ENCODE measurements around the gene AGR2. TPM values are rescaled to one million over a fixed set of nuclear protein-coding genes. Genes with fewer than 3 reads are reported as not detected.

AGR2 gene
- total RNA-seq, 4 donors from 2014 or later = 0.80 to 12.6 (median 6.9) TPM

- 64 to 68% methylated on average over 6 of the region's 6 CpGs for WGBS, 2 donors
- intact Hi-C loops (cut with DNase I; ENCODE audit: low total_unique reads) = no loop called here
- DNase-seq (ENCODE audit: low spot score in 2 of 2) = no peak
- TF ChIP-seq POLR2A (IDR thresholded peaks at IDR 0.05) (no peak), CTCF (IDR thresholded peaks at IDR 0.05) (no peak)
- H3K4me3 ChIP-seq (ENCODE audit: low read depth, poor library complexity, severe bottlenecking) = no peak overlapping the region
Measured at GRCh38 chr7:16847381-16847860, 42.6 kb upstream of the AGR2 start.

- no peak for DNase-seq (ENCODE audit: low spot score in 2 of 2)
- intact Hi-C loops (cut with DNase I; ENCODE audit: low total_unique reads) = no loop called here
- no peak for TF ChIP-seq POLR2A (IDR thresholded peaks at IDR 0.05)
- no peak for TF ChIP-seq CTCF (IDR thresholded peaks at IDR 0.05)
- 43 to 65% methylated on average over 2 of the region's 2 CpGs for WGBS, 2 donors
- no peak overlapping the region for H3K4me3 ChIP-seq (ENCODE audit: low read depth, poor library complexity, severe bottlenecking)
Measured at GRCh38 chr7:16846601-16847165, 41.9 kb upstream of the AGR2 start.

GRCh38 chr7:16845746-16846145, 40.9 kb upstream of the AGR2 start:
- no peak for DNase-seq (ENCODE audit: low spot score in 2 of 2)
- TF ChIP-seq POLR2A (IDR thresholded peaks at IDR 0.05) (no peak), CTCF (IDR thresholded peaks at IDR 0.05) (no peak)
- intact Hi-C loops (cut with DNase I; ENCODE audit: low total_unique reads) = no loop called here
- H3K4me3 ChIP-seq (ENCODE audit: low read depth, poor library complexity, severe bottlenecking) = no peak overlapping the region

GRCh38 chr7:16841681-16842080, 36.9 kb upstream of the AGR2 start:
- no peak for TF ChIP-seq POLR2A (IDR thresholded peaks at IDR 0.05)
- no peak for TF ChIP-seq CTCF (IDR thresholded peaks at IDR 0.05)
- no peak for DNase-seq (ENCODE audit: low spot score in 2 of 2)
- intact Hi-C loops (cut with DNase I; ENCODE audit: low total_unique reads) = no loop called here
- 80 to 89% methylated on average over 4 of the region's 4 CpGs for WGBS, 2 donors
- H3K4me3 ChIP-seq (ENCODE audit: low read depth, poor library complexity, severe bottlenecking) = no peak overlapping the region

GRCh38 chr7:16840094-16840493, 35.3 kb upstream of the AGR2 start:
- intact Hi-C loops (cut with DNase I; ENCODE audit: low total_unique reads) = no loop called here
- DNase-seq (ENCODE audit: low spot score in 2 of 2) = no peak
- H3K4me3 ChIP-seq (ENCODE audit: low read depth, poor library complexity, severe bottlenecking) = no peak overlapping the region
- 84 to 93% methylated on average over 6 of the region's 6 CpGs for WGBS, 2 donors
- TF ChIP-seq POLR2A (IDR thresholded peaks at IDR 0.05) (no peak), CTCF (IDR thresholded peaks at IDR 0.05) (no peak)

GRCh38 chr7:16839646-16840045, 34.8 kb upstream of the AGR2 start:
- no peak overlapping the region for H3K4me3 ChIP-seq (ENCODE audit: low read depth, poor library complexity, severe bottlenecking)
- intact Hi-C loops (cut with DNase I; ENCODE audit: low total_unique reads) = no loop called here
- no peak for DNase-seq (ENCODE audit: low spot score in 2 of 2)
- TF ChIP-seq CTCF (IDR thresholded peaks at IDR 0.05) (no peak), POLR2A (IDR thresholded peaks at IDR 0.05) (no peak)
- WGBS, 2 donors = 31 to 36% methylated on average over 2 of the region's 2 CpGs

Data from lower leg skin (tissue), 4 donors.